HAP-1 (cell line): ENCODE data around the gene INO80E.
A peak's percentile ranks its signal among the peaks of the same experiment; 100 is the strongest.

ENCODE experiments used
- DNase-seq, 2 experiments: peaks; one replicate each; pipeline ENCODE4 v3.0.0-alpha.2; 2016 to 2020; ENCODE audit warnings: low spot score in 2 of 2
- H3K27me3 ChIP-seq: fragments of 250-450 bp; sonication (Bioruptor Pico); 2 replicates; pipeline ENCODE4 v1.5.1; 2020; ENCODE audit warnings: low read depth, mild to moderate bottlenecking, moderate library complexity
- H3K36me3 ChIP-seq: fragments of 250-450 bp; sonication (Bioruptor Pico); replicated peaks from 2 replicates; pipeline ENCODE4 v1.5.1; 2020; ENCODE audit warnings: mild to moderate bottlenecking
- H3K4me1 ChIP-seq: fragments of 250-450 bp; sonication (Bioruptor Pico); 2 replicates; pipeline ENCODE4 v1.5.1; 2020; ENCODE audit warnings: mild to moderate bottlenecking
- H3K4me3 ChIP-seq: fragments of 250-450 bp; sonication (Bioruptor Pico); 2 replicates; pipeline ENCODE4 v1.5.1; 2020; ENCODE audit warnings: mild to moderate bottlenecking, moderate library complexity
- H3K9me3 ChIP-seq: fragments of 250-450 bp; sonication (Bioruptor Pico); 2 replicates; pipeline ENCODE4 v1.5.1; 2020; ENCODE audit warnings: mild to moderate bottlenecking, moderate library complexity
- in situ Hi-C: fragments of 300-500 bp; cut with MboI; formaldehyde crosslinking; loops from 3 replicates; pipeline ENCODE4 v1.14.3; 2020; ENCODE audit warnings: low sequenced_read_pairs, inconsistent platforms, mixed read lengths

The INO80E gene

DNA sequence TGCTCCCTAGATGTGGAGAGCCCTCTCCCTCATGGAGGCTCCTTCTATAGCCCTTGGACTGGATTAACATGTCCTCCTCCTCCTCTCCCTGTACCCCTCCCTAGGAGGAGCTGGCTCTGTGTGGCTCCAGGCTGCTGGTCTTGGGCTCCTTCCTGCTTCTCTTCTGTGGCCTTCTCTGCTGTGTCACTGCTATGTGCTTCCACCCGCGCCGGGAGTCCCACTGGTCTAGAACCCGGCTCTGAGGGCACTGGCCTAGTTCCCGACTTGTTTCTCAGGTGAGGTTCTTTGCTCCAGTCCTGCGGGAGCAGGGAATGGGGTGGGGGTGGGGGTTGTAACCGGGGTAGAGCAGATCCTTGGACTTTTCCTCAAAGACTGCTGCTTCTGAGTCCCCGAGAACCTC, 24.7 kb upstream of the INO80E start:
- H3K36me3 ChIP-seq, result peaks cover 21% of the 10 kb centered on the region
- DNase-seq, result no peak
- no peak overlapping the region for H3K4me3 ChIP-seq
- H3K9me3 ChIP-seq, result peaks cover 6% of the 10 kb centered on the region
- in situ Hi-C loops, result no loop called here
- H3K27me3 ChIP-seq, result no peaks in the 10 kb centered on the region
- peaks cover 4% of the 10 kb centered on the region; the same call in 1 of the 2 replicates for H3K4me1 ChIP-seq

- in situ Hi-C loops, result no loop called here
- Histone ChIP-seq H3K4me1 (peaks cover 4% of the 10 kb centered on the region; the same call in 1 of the 2 replicates), H3K9me3 (peaks cover 6% of the 10 kb centered on the region), H3K27me3 (no peaks in the 10 kb centered on the region), H3K36me3 (peaks cover 21% of the 10 kb centered on the region), H3K4me3 (no peak overlapping the region)
- no peak for DNase-seq
These were observed 23.5 kb upstream of the INO80E start for GRCh38 chr16:29972500-29972899.

DNA sequence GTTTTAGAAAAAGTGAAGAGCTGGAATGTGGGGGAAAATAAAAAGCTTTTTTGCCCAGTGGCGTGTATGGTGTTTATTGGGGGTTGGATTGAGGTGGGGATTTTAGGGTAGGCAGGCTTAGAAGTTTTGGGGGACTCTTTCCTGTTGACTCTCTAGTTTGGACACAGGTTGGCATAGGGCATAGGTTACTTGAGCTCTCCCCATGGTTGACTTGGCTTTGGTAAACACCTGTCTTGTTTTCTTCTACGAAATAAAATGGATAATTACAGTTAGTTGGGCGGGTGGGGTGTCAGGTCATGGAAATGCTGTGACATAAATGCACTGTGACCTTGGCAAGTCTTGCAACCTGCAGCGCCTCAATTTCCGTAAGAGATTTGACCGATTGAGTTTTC, 23.1 kb upstream of the INO80E start:
- no peak for DNase-seq
- H3K4me1 ChIP-seq, result peaks cover 4% of the 10 kb centered on the region; the same call in 1 of the 2 replicates
- no peak overlapping the region for H3K4me3 ChIP-seq
- peaks cover 6% of the 10 kb centered on the region for H3K9me3 ChIP-seq
- in situ Hi-C loops, result no loop called here
- H3K36me3 ChIP-seq, result peaks cover 23% of the 10 kb centered on the region
- H3K27me3 ChIP-seq, result no peaks in the 10 kb centered on the region

DNA sequence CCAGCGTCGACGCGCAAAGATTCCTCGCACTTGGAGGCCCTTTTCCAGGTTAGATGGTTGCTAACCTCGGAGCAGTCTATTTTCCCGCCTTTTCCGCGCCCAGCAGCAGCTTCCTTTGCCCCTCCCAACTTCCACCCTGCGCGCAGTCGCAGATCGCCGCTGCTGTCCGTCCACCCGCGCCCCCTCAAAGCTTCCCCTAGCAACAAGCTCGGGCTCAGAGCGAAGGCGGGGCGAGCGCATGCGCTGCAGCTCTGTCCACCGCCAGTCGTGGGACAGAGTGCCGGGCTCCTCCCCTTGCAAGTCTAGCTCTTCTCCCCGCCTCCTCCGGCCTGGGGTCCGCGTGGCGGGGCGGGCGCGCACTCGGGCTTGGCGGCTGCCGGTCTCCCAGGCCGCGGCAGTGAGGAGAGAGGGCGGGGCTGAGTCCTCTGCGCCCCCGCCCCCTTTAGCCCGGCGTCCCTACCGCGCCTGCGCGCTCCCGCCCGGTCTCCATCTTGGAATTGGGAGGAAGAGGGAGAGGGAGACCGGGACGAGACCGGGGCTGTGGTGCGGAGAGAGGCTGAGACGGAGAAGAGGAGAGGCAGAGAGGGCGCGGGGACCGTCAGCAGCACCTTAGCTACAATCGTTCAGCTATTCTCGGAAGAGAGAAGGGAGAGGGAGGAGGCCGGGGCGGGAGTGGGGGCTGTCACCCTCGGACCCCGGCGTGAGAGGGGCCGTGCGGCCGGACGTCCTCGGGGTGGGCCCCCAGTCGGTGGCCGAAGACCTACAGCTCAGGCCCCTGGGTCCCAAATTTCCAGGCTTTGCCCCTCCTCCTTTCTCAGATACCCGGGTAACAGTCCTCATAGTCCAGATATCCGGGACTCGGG, 22.4 kb upstream of the INO80E start, which contains the start of gene TAOK2:
Gene TAOK2, plus strand, starts transcription at position 485 of the 863 bp plus-strand sequence. CDS start 3,905 bp downstream, outside the sequence.
- in situ Hi-C loops, result no loop called here
- H3K4me1 ChIP-seq, result peaks cover 4% of the 10 kb centered on the region; the same call in 1 of the 2 replicates

DNA sequence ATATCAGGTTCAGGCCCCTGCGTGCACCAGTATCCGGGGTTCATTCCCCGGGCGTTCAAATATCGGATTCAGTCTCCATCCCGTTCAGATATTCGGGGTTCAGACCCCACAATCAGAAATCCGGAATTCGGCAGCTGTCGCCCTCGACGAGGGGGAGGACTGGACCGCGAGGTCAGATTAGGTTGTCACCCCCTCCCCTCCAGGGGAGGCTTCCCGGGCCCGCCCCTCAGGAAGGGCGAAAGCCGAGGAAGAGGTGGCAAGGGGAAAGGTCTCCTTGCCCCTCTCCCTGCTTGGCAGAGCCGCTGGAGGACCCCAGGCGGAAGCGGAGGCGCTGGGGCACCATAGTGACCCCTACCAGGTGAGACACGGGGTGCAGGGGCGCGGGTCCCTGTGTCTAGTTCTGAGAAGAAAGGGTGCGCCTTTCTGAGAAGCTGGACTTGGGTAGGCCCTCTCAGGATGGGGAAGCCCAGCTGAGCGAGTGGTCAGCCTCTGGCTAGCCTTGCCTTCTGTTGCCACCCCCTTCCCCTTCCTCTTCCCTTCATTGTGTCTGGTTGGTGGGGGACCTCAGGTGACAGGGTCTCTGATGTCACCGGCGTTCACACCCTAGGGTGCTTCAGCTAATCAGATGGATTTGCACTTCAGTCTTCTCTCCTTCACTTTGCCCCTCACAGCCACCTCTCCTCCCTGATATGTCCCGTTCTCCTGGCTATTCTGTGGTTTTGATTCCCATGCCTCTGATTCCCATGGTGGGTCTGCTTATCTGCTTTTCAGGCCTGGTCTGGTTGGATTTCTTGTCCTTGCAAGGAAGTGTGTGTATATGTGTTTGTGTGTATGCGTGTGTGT, 21.5 kb upstream of the INO80E start:
- Histone ChIP-seq H3K27me3 (no peaks in the 10 kb centered on the region), H3K4me3 (peak overlapping the region; percentile 73), H3K36me3 (peaks cover 30% of the 10 kb centered on the region), H3K4me1 (peaks cover 4% of the 10 kb centered on the region; the same call in 1 of the 2 replicates), H3K9me3 (peaks cover 6% of the 10 kb centered on the region)
- no peak for DNase-seq
- in situ Hi-C loops, result no loop called here

More for the DNA sequence above, 22.4 kb upstream of the INO80E start, which contains the start of gene TAOK2:
- Histone ChIP-seq H3K36me3 (peaks cover 23% of the 10 kb centered on the region), H3K27me3 (no peaks in the 10 kb centered on the region), H3K4me3 (peak within 1 kb of the TSS; percentile 73), H3K9me3 (peaks cover 6% of the 10 kb centered on the region)
- DNase-seq, result peak; percentile 98 to 99

DNA sequence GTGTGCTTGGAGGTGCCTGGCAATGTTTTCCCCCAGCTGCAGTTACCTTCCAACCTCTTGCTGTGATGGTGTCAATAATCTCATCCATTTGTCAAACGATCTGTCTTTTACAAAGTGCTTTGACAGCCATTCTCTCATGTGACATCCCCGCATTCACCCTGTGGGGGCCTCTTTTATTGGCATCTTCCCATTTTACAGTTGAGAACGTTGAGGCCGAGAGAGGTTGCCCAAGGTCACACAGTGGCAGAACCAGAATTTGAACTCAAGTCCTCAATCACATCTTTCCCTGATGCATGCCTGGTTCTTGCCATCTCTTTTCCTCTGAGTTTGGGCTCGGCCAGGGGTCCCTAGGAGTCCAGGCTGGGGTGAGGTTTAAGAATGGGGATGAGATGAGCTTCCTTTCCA, 20.9 kb upstream of the INO80E start:
- Histone ChIP-seq H3K27me3 (no peaks in the 10 kb centered on the region), H3K9me3 (peaks cover 6% of the 10 kb centered on the region), H3K36me3 (peaks cover 36% of the 10 kb centered on the region), H3K4me3 (peak overlapping the region; percentile 73), H3K4me1 (peaks cover 4% of the 10 kb centered on the region; the same call in 1 of the 2 replicates)
- DNase-seq, result no peak
- in situ Hi-C loops, result no loop called here

- Histone ChIP-seq H3K36me3 (peaks cover 39% of the 10 kb centered on the region), H3K27me3 (no peaks in the 10 kb centered on the region), H3K4me3 (peak overlapping the region; percentile 73), H3K4me1 (peaks cover 4% of the 10 kb centered on the region; the same call in 1 of the 2 replicates), H3K9me3 (peaks cover 6% of the 10 kb centered on the region)
- DNase-seq, result peak; percentile 55 to 75
- in situ Hi-C loops, result no loop called here
These were observed 20.1 kb upstream of the INO80E start for GRCh38 chr16:29975811-29976511.

DNA sequence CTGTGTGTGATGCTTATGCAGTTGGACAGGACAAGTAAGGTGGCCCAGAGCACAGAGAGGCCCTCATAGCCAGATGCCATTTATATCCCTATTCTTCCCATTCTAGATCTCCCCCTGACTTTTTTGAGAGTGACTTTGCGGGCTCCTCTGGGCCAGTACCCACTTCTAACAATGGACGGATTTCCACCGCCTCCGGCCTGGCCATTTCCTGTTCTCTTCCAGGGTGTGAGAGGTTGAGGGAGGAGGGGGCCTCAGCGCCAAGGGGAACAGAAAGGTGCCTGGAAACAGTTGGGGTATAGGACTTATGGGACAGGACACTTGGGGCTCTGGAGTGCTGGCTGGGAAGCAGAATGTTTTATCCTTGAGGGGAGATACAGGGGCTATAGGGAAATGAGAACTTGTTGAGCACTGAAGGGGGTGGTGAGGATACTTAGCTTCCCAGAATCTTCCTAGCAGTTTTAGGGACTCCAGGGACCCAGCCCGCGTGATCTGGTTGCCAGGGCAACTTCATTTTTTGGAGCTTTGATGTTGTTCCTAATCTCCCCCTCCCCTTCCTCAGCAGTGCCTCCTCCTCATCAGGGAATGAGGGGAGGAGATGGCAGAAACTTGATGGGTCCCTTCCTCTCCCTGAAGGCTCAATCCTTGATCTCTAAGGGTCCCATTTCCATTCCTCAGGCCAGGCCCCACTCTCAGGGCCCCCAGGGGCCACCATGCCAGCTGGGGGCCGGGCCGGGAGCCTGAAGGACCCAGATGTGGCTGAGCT, 18.8 kb upstream of the INO80E start:
- in situ Hi-C loops, result no loop called here
- Histone ChIP-seq H3K4me1 (peaks cover 4% of the 10 kb centered on the region; the same call in 1 of the 2 replicates), H3K9me3 (peaks cover 6% of the 10 kb centered on the region), H3K27me3 (no peaks in the 10 kb centered on the region), H3K36me3 (peaks cover 48% of the 10 kb centered on the region), H3K4me3 (no peak overlapping the region)
- no peak for DNase-seq

DNA sequence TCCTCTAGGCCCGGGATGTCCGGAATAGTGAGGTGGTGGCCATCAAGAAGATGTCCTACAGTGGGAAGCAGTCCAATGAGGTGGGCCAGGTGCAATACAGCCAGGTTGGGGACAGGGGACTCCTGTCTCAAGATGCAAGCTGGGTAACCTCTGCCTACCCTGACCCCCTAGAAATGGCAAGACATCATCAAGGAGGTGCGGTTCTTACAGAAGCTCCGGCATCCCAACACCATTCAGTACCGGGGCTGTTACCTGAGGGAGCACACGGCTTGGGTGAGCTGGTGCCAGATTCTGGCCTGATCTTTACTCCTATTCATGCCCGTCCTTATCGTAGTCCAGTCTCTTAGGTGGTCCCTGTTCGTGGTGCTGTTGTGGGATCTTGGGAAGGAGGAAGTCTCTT, 18.0 kb upstream of the INO80E start:
- in situ Hi-C loops, result no loop called here
- Histone ChIP-seq H3K9me3 (peaks cover 2% of the 10 kb centered on the region), H3K36me3 (peaks cover 50% of the 10 kb centered on the region), H3K27me3 (no peaks in the 10 kb centered on the region), H3K4me3 (no peak overlapping the region), H3K4me1 (peaks cover 4% of the 10 kb centered on the region; the same call in 1 of the 2 replicates)
- DNase-seq, result no peak

- Histone ChIP-seq H3K36me3 (peaks cover 55% of the 10 kb centered on the region), H3K4me1 (peaks cover 4% of the 10 kb centered on the region; the same call in 1 of the 2 replicates), H3K4me3 (no peak overlapping the region), H3K27me3 (no peaks in the 10 kb centered on the region), H3K9me3 (no peaks in the 10 kb centered on the region)
- in situ Hi-C loops, result no loop called here
- DNase-seq, result no peak
These were observed 17.3 kb upstream of the INO80E start for GRCh38 chr16:29978564-29979270.

DNA sequence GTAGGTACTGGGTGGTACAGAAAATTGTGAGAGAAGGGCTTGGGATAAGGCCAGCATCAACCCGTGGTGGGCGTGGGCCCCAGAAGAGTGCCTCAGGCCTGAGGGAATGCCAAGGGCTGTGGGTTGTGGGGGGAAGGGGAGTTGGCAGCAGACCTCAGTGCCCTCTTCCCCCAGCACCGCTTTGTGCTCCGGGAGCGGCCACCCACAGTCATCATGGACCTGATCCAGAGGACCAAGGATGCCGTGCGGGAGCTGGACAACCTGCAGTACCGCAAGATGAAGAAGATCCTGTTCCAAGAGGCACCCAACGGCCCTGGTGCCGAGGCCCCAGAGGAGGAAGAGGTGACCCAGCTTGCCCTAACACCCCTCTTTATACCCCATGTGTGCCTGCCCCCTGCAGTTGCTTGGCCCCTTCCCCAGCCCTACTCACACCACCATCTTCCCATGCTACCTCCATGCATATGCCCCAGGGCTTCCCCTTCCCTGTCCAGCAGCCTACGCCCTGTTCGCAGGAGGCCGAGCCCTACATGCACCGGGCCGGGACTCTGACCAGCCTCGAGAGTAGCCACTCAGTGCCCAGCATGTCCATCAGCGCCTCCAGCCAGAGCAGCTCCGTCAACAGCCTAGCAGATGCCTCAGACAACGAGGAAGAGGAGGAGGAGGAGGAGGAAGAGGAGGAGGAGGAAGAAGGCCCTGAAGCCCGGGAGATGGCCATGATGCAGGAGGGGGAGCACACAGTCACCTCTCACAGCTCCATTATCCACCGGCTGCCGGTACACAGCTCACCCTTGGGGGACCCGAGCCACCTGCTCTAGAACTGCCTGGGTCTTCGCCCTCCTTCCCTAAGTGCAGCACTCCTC, 13.3 kb upstream of the INO80E start:
- in situ Hi-C loops, result no loop called here
- H3K4me3 ChIP-seq, result no peak overlapping the region
- H3K9me3 ChIP-seq, result no peaks in the 10 kb centered on the region
- no peaks in the 10 kb centered on the region for H3K4me1 ChIP-seq
- H3K27me3 ChIP-seq, result no peaks in the 10 kb centered on the region
- no peak for DNase-seq
- H3K36me3 ChIP-seq, result peaks cover 93% of the 10 kb centered on the region
